ENCODE measurements around the gene CISH.

Gene CISH

GRCh38 chr3:50635066-50635465 lies 23.5 kb upstream of the CISH start:
- no peak for DNase-seq

DNA sequence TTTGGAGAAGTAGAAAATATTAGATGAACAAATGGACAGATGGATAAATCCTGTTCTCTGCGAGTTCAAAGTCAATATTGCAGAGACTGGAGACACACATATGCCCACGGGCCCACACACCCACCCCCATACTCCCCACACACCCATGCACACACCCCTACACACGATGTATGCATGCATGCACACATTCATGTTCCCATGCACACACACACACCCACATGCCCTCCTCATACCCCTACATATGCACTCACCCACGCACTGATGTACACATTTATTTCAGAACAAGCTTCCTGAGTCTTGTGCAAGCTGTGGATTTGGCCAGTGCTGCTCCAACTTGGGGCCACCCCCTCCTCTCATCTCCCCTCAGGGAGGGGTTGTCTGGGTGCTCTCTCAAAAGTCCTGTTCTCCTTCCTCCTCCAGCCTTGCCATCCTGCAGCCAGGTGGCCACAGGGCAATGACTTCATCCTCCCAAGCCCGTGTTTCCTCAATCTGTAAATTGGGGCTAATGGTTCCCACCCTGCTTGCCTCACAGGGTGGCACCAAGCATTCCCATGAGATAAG lies 21.7 kb upstream of the CISH start:
- DNase-seq, result peak; percentile 23

DNA sequence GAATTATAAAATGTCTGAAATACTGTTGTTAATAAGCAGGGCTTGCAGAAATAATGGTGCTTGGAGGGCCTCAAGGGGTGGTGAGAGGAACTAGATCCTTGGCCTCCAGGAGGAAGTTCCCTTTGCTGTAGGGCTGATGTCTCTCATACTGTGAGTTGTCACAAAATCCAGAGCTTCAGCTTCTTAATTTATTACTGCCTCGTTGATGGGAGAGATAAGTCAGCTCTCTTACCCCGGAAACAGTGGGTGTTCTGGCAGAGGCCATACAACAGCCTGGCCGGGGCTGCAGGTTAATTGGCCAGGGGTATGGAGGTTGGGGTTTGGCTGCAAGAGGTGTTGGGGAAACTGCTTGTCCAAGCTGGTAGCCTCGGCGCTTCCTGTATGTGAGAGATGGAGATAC lies 20.9 kb upstream of the CISH start:
- DNase-seq, result peak; percentile 70

DNA sequence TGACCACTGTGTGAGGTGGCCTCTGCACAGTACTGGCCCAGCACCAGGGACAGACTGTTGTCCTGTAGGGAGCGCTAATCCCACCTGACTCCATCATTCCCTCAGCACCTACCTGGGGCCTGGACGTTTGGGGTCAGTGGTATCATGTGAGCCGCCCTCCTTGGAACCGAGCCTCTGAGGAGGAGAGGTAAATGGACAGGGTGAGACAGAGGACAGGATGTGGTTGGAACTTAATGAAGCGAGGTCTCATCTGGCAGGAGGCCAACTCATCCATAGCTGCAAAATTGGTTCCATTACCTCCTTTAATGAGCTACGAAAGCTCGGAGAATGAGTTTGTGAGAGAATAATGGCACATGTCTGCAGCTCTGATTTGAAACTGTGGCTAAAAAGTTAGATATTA lies 19.3 kb upstream of the CISH start:
- no peak for DNase-seq

GRCh38 chr3:50630394-50630793 lies 18.8 kb upstream of the CISH start:
- DNase-seq, result no peak

GRCh38 chr3:50628601-50629000 lies 17.0 kb upstream of the CISH start:
- DNase-seq, result no peak

DNA sequence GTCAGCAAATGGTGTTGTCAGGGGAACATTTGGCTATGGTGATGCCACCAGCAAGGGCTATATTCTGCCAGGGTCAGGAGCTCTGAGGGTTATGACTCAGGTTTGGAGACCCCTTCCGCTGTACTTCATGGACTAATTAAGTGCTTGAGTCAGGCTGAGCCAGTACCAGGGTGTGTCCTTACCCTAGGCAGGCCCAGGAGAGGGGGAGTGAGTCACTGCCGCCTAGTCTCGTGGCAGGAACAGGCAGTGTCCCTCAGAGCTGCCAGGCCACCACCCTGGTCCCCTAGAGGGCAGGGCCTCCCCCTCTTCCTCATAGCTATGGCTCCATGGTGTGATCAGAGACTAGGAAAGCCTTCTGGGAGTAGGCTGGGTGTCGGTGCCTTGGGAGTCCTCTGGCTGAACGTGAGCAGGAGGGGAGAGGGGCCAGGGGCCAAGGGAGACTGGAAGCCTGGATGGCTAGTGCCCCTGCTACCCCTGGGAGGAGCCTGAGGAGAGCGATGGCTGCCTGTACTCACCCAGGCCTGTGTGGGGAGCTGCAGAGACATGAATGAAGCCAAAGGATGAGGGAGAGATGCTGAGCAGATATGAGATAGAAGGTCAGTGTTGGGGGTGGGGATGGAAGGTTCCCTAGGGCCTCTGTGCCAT lies 16.0 kb upstream of the CISH start:
- DNase-seq, result peak; percentile 93

DNA sequence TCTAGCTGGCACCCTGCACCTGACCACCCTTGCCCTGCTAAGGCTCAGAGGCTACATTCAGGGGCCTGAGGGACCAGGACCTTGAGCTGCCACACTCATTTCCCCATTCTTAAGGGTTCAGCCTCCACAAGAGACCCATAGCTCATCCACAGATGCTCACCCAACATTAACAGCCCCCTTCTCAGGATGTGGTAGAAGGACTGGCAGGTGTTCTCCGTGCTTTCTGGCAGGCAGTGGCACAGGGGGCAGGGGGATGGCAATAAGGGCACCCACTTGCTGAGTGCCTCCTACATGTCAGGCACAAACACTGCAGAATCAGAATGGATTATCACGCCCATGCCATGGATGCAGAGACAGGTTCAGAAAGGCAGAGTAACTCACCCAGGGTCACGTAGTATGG lies 14.8 kb upstream of the CISH start:
- no peak for DNase-seq

GRCh38 chr3:50625231-50626182 lies 13.9 kb upstream of the CISH start:
- no peak for DNase-seq

DNA sequence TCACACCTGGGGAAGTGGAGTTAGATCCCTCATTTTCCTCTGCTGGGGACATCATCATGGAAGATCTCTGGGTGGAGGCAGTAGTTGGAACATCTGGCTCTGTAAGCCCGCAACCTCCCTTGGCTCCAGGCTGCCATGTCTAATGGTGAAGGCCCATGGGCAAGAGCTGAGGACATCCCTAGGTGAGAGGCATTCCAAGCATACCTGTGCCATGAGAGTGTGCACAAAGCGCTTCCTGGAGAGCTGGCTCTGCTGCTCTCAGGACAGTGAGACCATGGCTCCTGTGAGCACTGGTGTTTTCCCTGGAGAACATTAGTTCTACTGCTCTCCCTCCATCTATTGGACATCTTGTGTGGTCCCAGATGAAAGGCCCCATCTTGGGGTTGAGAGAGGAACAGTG lies 13.1 kb upstream of the CISH start:
- DNase-seq, result no peak

GRCh38 chr3:50623840-50624474 lies 12.4 kb upstream of the CISH start:
- peak; percentile 71 for DNase-seq

DNA sequence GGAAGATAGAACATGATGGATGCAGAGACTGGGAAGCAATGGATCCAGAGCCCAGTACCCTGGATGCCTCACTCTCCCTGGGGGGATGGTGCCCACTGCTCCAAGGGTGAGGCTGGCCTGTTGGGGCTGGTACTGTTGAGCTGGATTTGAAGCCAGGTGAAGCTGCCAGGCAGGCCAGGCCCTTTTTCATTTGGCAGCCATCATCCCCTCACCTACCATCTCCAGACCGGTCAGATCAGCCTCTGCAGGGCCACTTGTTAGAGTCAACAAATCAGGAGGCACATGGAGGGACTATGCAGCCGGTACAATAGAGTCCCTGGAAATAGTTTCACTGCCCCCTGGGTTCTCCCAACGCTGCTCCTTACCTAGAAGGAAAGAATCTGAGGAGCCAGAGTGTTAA lies 11.3 kb upstream of the CISH start:
- DNase-seq, result no peak

GRCh38 chr3:50620820-50621219 lies 9.2 kb upstream of the CISH start:
- no peak for DNase-seq

GRCh38 chr3:50620420-50620819 lies 8.8 kb upstream of the CISH start:
- peak; percentile 88 for DNase-seq

DNA sequence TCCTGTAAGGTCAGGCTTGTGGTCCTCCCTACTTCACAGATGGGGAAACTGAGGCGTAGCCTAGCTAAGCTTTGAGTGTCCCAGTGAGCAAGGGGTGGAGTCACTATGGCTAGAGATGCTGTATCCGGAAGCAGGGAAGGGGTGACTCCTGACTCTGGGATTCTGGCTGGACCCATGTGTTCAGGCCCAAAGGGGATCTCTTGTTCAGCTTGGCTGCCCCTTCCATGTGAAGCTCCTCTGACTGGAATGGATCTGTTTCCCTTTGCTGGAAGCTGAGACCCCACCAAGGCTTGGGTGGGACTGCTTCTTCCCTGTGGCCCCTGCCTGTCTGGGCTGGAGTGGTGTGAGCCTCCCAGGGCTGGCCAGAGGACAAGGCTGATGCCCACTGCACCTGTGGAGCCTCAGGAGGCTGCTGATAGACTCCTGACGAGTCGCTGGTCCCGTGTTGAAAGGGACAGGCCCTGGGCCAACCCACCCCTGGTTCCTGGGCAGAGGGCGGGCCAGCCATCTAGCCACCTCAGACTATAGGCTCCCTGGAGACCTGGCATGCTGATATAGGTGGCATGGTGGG lies 6.4 kb upstream of the CISH start:
- no peak for DNase-seq

GRCh38 chr3:50617096-50617791 lies 5.7 kb upstream of the CISH start, which contains the start of gene MAPKAPK3:
TSS of gene MAPKAPK3 (plus strand) at chr3:50617151. CDS start at chr3:50617566, 415 bp downstream.
- peak; percentile 40 for DNase-seq

DNA sequence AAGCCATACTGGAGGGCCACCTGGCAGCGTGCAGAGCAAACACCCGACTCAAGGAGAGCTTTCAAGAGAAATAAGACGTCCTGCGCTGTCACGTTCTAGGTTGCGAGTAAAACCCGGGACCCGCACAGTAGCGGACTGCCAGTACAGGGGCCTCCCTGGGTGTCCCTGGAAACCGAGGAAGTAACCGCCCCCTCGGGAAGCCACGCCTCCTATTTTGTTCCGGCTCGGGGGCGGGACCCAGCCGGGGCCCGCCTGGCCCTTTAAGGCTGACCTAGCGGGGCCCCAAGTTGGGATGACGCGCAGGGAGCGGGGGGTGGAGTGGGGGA lies 5.2 kb upstream of the CISH start:
- peak; percentile 92 for DNase-seq

DNA sequence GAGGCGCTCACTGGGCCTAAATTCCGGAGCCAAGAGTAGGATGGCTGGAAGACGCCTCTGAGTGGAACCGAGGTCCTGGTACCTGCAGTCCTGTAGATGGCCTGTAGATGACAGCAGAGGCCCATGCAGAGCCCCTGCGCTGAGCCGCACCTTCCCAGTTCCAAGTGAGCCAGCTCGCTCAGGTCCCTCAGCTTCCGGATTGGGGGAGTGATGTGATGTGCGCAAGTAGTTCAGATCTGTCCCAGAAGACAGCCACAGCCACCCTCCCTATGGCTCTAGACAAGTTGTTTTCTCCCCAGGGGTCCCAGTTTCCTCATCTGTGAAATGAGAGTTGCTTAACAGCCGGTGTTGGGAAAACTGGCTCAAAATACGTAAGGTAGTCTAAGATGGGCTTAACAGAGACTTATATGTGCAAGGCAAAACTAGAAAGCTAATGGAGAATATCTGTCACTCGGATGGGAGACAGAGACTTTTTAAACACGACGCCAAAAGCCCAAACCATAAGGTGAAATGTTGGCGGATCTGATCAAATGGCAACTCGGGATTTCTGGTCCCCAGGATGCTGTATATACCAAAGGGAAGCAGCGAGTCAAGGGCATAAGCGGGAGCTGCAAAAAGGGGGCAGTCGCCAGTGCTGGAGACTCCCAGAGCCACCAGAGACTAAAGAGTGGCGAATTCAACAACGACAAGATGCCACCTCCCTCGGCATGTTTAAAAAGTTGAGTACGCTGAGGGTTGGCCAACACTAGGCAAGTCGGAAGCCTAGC lies 4.6 kb upstream of the CISH start:
- peak; percentile 72 for DNase-seq

DNA sequence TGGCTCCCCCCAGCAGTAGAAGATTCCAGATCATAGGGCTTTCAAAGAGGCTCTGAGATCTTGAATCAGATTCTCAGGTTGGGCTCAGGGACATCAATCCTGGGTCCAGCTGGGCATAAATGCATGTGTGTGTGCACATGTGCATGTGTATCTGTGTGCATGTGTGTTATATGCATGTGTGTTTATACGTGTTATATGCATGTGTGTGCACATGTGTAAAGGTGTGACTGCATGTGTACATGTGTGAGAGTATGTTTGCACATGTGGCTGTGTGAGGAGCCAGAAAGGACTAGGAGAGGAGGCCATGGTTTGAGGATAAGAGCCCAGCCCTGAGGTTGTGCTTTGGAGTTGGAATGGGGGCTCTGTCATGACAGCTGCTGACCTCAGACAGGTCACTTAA lies 3.6 kb upstream of the CISH start:
- DNase-seq, result no peak

DNA sequence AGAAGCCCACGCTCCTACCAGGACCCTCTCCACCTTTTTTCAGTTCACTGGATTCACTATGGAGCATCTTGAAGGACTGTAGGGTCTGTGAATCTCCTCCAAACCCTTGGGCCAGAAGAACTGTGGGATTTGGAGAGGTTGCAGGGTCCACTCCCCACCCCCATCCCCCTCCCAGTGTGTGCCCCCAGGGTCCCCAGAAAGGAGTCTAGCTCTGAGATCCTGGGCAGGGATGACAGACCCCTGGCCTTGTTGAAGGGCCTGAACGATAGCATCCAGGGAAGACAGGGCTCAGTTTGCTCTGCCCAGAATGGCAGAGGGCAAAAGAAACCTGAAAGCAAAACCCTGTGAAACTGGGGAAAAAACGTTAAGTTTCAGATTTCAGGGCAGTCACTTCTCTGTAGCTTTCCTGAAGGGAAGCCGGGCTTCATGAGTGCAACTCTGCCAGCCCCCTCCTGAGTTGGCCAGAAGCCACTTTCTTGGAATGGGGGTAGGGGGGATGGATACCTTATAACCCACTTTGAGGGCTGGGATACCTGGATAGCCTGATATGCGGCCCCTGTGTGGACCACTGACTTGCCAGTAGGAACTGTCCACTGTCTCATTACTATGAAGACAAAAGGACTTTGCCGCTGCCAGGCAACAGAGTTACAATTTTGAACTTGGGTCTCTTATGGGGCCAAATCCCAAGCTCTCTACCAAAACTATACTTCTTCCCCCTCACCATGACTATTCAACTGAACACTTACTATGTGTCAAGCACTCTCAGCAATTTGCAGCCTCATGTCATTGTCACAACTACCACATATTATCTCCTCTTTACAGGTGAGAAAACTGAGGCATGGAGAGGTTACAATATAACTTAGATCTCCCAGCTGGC lies 1.6 kb upstream of the CISH start:
- DNase-seq, result peak; percentile 59
